ENCODE results near the gene AKAP8. TPM values are rescaled to one million over a fixed set of nuclear protein-coding genes. Genes with fewer than 3 reads are reported as not detected.
"Not testable (repeated sequence)": the region's sequence is repeated elsewhere in the genome, so short reads cannot be mapped to it uniquely, and the experiment has no call there.

The AKAP8 gene
- total RNA-seq, 1 experiment from 2014 or later: 53.5 TPM

DNA sequence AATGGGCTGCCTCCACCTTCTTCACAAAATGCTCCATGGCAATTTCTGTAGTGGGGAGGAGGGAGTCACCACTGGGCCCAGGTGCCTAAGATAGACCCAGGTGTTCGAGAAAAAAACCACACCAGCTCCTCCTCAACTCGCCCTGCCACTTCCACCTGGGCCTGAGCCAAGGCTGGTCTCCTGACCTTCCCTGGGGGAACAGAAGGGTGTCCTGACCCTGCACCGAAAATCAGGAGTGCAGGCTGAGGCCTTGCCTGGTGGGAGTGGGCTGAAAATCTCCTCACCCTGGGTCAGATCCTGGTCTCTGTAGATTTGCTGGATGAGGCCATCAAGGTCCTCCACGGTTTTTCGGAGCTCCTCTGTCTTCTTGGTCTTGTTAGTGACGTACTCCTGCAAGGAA is 17.6 kb upstream of the AKAP8 start:
- Histone ChIP-seq H3K9me3 (no peaks in the 10 kb centered on the region), H3K36me3 (ENCODE audit: control insufficient read depth, insufficient read depth, low read length) (peaks cover 11% of the 10 kb centered on the region), H3K4me3 (ENCODE audit: low read depth, low read length) (no peak overlapping the region), H3K4me1 (no peaks in the 10 kb centered on the region), H3K27me3 (replicated peaks; ENCODE audit: control insufficient read depth, insufficient read depth, low read length) (no peaks in the 10 kb centered on the region)
- H3K4me3 Mint-ChIP-seq (ENCODE audit: unreplicated experiment): no peak overlapping the region
- POLR2A ChIA-PET: no interaction called here
- CTCF ChIA-PET: no interaction called here
- TF ChIP-seq, protein P1, sequence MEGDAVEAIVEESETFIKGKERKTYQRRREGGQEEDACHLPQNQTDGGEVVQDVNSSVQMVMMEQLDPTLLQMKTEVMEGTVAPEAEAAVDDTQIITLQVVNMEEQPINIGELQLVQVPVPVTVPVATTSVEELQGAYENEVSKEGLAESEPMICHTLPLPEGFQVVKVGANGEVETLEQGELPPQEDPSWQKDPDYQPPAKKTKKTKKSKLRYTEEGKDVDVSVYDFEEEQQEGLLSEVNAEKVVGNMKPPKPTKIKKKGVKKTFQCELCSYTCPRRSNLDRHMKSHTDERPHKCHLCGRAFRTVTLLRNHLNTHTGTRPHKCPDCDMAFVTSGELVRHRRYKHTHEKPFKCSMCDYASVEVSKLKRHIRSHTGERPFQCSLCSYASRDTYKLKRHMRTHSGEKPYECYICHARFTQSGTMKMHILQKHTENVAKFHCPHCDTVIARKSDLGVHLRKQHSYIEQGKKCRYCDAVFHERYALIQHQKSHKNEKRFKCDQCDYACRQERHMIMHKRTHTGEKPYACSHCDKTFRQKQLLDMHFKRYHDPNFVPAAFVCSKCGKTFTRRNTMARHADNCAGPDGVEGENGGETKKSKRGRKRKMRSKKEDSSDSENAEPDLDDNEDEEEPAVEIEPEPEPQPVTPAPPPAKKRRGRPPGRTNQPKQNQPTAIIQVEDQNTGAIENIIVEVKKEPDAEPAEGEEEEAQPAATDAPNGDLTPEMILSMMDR (IDR thresholded peaks at IDR 0.05; ENCODE audit: insufficient read depth in 1 of 2, low read depth in 1 of 2, low read length in 1 of 2, severe bottlenecking in 1 of 2, unreplicated experiment in 1 of 2): no peak
- H3K9me3 Mint-ChIP-seq (ENCODE audit: unreplicated experiment): no peaks in the 10 kb centered on the region
- intact Hi-C loops (cut with micrococcal nuclease; ENCODE audit: unreplicated experiment): no loop called here
- no peaks in the 10 kb centered on the region for H3K4me1 Mint-ChIP-seq (ENCODE audit: low read depth, unreplicated experiment)
- BruUV-seq (replicated peaks): no TSS peak
- no peak overlapping the region for H3K27ac Mint-ChIP-seq (ENCODE audit: unreplicated experiment)
- H3K36me3 Mint-ChIP-seq (ENCODE audit: insufficient read depth, unreplicated experiment): peaks cover 78% of the 10 kb centered on the region
- no peaks in the 10 kb centered on the region for H3K27me3 Mint-ChIP-seq (ENCODE audit: insufficient read depth, unreplicated experiment)
- no peak for DNase-seq

DNA sequence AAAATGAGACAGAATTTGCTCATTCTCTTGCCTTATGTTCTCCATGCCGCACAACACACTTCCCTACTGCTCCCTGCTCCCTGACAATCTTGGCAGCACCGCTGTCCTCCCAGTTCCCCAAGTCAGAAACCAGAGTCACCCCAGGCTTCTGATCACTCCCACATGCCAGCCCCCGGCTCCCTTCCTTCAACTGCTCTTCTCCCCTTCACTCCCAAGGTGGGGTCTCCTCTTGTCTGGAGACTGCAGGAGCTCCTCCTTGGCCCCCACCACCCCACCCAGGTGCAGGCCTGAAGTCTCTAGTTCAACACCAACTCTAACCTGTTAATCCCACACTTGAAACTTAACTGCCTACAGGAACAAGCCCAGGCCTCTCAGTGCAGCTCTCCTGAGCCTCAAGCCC is 16.8 kb upstream of the AKAP8 start:
- H3K4me3 ChIP-seq (ENCODE audit: low read depth, low read length): no peak overlapping the region
- no peaks in the 10 kb centered on the region for H3K9me3 ChIP-seq
- no peaks in the 10 kb centered on the region for H3K4me1 ChIP-seq
- Mint-ChIP-seq H3K27me3 (ENCODE audit: insufficient read depth, unreplicated experiment) (no peaks in the 10 kb centered on the region), H3K4me1 (ENCODE audit: low read depth, unreplicated experiment) (no peaks in the 10 kb centered on the region), H3K27ac (ENCODE audit: unreplicated experiment) (no peak overlapping the region), H3K4me3 (ENCODE audit: unreplicated experiment) (no peak overlapping the region), H3K36me3 (ENCODE audit: insufficient read depth, unreplicated experiment) (peaks cover 83% of the 10 kb centered on the region), H3K9me3 (ENCODE audit: unreplicated experiment) (no peaks in the 10 kb centered on the region)
- BruUV-seq (replicated peaks): no TSS peak
- POLR2A ChIA-PET: no interaction called here
- CTCF ChIA-PET: interaction anchor here (1.2 kb wide), 1 partner anchor 243 kb away, joined by 3 read pairs; no protein-coding TSS in a partner anchor
- intact Hi-C loops (cut with micrococcal nuclease; ENCODE audit: unreplicated experiment): no loop called here
- no peak for DNase-seq
- peaks cover 11% of the 10 kb centered on the region for H3K36me3 ChIP-seq (ENCODE audit: control insufficient read depth, insufficient read depth, low read length)
- H3K27me3 ChIP-seq (replicated peaks; ENCODE audit: control insufficient read depth, insufficient read depth, low read length): no peaks in the 10 kb centered on the region
- TF ChIP-seq, protein P1 (IDR thresholded peaks at IDR 0.05; ENCODE audit: insufficient read depth in 1 of 2, low read depth in 1 of 2, low read length in 1 of 2, severe bottlenecking in 1 of 2, unreplicated experiment in 1 of 2): no peak

DNA sequence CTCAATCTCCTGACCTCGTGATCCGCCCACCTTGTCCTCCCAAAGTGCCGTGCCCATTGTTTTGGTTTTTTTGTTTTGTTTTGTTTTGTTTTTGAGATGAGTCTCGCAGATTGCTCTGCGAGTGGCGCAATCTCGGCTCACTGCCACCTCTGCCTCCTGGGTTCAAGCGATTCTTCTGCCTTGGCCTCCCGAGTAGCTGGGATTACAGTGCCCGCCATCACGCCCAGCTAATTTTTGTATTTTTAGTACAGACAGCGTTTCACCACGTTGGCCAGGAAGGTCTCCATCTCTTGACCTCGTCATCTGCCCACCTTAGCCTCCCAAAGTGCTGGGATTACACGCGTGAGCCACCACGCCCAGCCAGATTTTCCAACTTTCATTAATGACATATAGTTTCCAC is 15.7 kb upstream of the AKAP8 start:
- H3K4me1 Mint-ChIP-seq (ENCODE audit: low read depth, unreplicated experiment); H3K27me3 Mint-ChIP-seq (ENCODE audit: insufficient read depth, unreplicated experiment); H3K4me1 ChIP-seq; POLR2A ChIA-PET; intact Hi-C loops (cut with micrococcal nuclease; ENCODE audit: unreplicated experiment); BruUV-seq (replicated peaks); H3K27me3 ChIP-seq (replicated peaks; ENCODE audit: control insufficient read depth, insufficient read depth, low read length); DNase-seq; H3K4me3 ChIP-seq (ENCODE audit: low read depth, low read length); H3K4me3 Mint-ChIP-seq (ENCODE audit: unreplicated experiment); H3K9me3 ChIP-seq; H3K27ac Mint-ChIP-seq (ENCODE audit: unreplicated experiment); H3K9me3 Mint-ChIP-seq (ENCODE audit: unreplicated experiment): not testable (repeated sequence)
- H3K36me3 ChIP-seq (ENCODE audit: control insufficient read depth, insufficient read depth, low read length): peaks cover 11% of the 10 kb centered on the region
- CTCF ChIA-PET: interaction anchor here (1.2 kb wide), 1 partner anchor 242 kb away, joined by 3 read pairs; no protein-coding TSS in a partner anchor
- peaks cover 82% of the 10 kb centered on the region for H3K36me3 Mint-ChIP-seq (ENCODE audit: insufficient read depth, unreplicated experiment)

DNA sequence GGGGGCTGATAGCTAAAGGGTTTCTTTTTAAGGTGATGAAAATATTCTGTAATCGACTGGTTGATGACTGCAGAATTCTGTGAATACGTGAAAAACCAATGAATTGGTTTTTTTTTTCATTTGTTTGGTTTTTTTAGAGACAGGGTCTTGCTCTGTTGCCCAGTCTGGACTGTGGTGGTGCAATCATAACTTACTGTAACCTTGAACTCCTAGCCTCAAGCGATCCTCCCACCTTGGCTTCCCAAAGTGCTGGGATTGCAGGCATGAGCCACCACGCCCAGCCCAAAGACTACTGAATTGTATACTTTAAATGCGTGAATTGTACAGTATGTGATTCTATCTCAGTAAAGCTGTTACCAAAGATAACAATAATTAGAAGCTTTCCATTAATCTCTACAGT is 14.8 kb upstream of the AKAP8 start:
- TF ChIP-seq, protein P1 (IDR thresholded peaks at IDR 0.05; ENCODE audit: insufficient read depth in 1 of 2, low read depth in 1 of 2, low read length in 1 of 2, severe bottlenecking in 1 of 2, unreplicated experiment in 1 of 2): no peak
- BruUV-seq (replicated peaks): no TSS peak
- Mint-ChIP-seq H3K4me1 (ENCODE audit: low read depth, unreplicated experiment) (no peaks in the 10 kb centered on the region), H3K27ac (ENCODE audit: unreplicated experiment) (no peak overlapping the region), H3K27me3 (ENCODE audit: insufficient read depth, unreplicated experiment) (no peaks in the 10 kb centered on the region), H3K36me3 (ENCODE audit: insufficient read depth, unreplicated experiment) (peaks cover 80% of the 10 kb centered on the region), H3K4me3 (ENCODE audit: unreplicated experiment) (no peak overlapping the region), H3K9me3 (ENCODE audit: unreplicated experiment) (no peaks in the 10 kb centered on the region)
- no peak overlapping the region for H3K4me3 ChIP-seq (ENCODE audit: low read depth, low read length)
- POLR2A ChIA-PET: interaction anchor here (0.6 kb wide), 1 partner anchor 11 kb away, joined by 6 read pairs; no protein-coding TSS in a partner anchor
- H3K9me3 ChIP-seq: no peaks in the 10 kb centered on the region
- H3K36me3 ChIP-seq (ENCODE audit: control insufficient read depth, insufficient read depth, low read length): peaks cover 11% of the 10 kb centered on the region
- H3K4me1 ChIP-seq: no peaks in the 10 kb centered on the region
- H3K27me3 ChIP-seq (replicated peaks; ENCODE audit: control insufficient read depth, insufficient read depth, low read length): no peaks in the 10 kb centered on the region
- intact Hi-C loops (cut with micrococcal nuclease; ENCODE audit: unreplicated experiment): no loop called here
- DNase-seq: no peak
- CTCF ChIA-PET: interaction anchor here (0.7 kb wide), 1 partner anchor 1014 kb away, joined by 4 read pairs; no protein-coding TSS in a partner anchor

All from Caco-2 (cell line).